ENCODE data around the gene TSGA10IP. TPM values are rescaled to one million over a fixed set of nuclear protein-coding genes. Genes with fewer than 3 reads are reported as not detected.

TSGA10IP gene
- polyA plus RNA-seq, 1 donor (not counting 4 experiments of a cell fraction or from before 2014, with no cell fraction given), result not detected

DNA sequence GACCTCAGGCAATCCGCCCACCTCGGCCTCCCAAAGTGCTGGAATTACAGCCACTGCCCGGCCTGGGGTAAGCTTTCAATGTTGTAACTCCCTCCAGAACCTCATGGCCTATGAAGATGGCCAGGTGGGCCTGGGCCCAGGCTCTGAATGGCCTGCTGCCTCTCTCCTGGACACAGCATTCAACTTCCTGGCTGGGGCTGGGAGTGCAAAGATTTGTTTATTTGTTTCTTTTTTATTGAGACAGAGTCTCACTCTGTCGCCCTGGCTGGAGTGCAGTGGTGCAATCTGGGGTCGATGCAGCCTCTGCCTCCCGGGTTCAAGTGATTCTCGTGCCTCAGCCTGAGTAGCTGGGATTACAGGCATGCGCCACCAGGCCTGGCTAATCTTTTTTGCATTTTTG, 513 bp upstream of the TSGA10IP start:
- Histone ChIP-seq H3K36me3 (ENCODE audit: control insufficient read depth in 2 of 2, extremely low read depth in 1 of 2, insufficient read depth in 2 of 2, low read length in 2 of 2) (no peaks in the 10 kb centered on the region), H3K79me2 (ENCODE audit: control insufficient read depth, insufficient read depth, low read length) (no peaks in the 10 kb centered on the region), H3K4me3 (ENCODE audit: control insufficient read depth in 2 of 3, extremely low read depth in 1 of 3, insufficient read depth in 2 of 3, low read depth in 1 of 3, low read length in 3 of 3) (no peak overlapping the region), H3K9me1 (ENCODE audit: control insufficient read depth, extremely low read depth, insufficient read depth, low read length) (no peaks in the 10 kb centered on the region), H3K27me3 (ENCODE audit: control insufficient read depth, extremely low read depth, insufficient read depth, low read length) (peaks cover 4% of the 10 kb centered on the region), H2AFZ (ENCODE audit: control insufficient read depth, low read length) (no peak overlapping the region), H3K9ac (ENCODE audit: control insufficient read depth, extremely low read depth, insufficient read depth, low read length) (no peak overlapping the region), H3K27ac (ENCODE audit: control insufficient read depth, insufficient read depth, low read length) (no peak overlapping the region), H4K20me1 (ENCODE audit: control insufficient read depth, extremely low read depth, insufficient read depth, low read length) (no peaks in the 10 kb centered on the region), H3K4me2 (ENCODE audit: control insufficient read depth, extremely low read depth, insufficient read depth, low read depth, low read length) (no peak overlapping the region), H3K4me1 (ENCODE audit: control insufficient read depth, extremely low read depth, insufficient read depth, low read length) (peaks cover 11% of the 10 kb centered on the region), H3K9me3 (ENCODE audit: control insufficient read depth, low read depth, low read length) (no peaks in the 10 kb centered on the region)
- dilution Hi-C loops (cut with MboI; ENCODE audit: extremely low pct_ligation_motif_present, low sequenced_read_pairs), result no loop called here
- no peak for DNase-seq (ENCODE audit: low read depth, low spot score)
- FAIRE-seq, result no peak
- no peak for TF ChIP-seq EZH2 (IDR thresholded peaks at IDR 0.05; ENCODE audit: low read length)
- TF ChIP-seq, protein P1, sequence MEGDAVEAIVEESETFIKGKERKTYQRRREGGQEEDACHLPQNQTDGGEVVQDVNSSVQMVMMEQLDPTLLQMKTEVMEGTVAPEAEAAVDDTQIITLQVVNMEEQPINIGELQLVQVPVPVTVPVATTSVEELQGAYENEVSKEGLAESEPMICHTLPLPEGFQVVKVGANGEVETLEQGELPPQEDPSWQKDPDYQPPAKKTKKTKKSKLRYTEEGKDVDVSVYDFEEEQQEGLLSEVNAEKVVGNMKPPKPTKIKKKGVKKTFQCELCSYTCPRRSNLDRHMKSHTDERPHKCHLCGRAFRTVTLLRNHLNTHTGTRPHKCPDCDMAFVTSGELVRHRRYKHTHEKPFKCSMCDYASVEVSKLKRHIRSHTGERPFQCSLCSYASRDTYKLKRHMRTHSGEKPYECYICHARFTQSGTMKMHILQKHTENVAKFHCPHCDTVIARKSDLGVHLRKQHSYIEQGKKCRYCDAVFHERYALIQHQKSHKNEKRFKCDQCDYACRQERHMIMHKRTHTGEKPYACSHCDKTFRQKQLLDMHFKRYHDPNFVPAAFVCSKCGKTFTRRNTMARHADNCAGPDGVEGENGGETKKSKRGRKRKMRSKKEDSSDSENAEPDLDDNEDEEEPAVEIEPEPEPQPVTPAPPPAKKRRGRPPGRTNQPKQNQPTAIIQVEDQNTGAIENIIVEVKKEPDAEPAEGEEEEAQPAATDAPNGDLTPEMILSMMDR (optimal IDR thresholded peaks at IDR 0.05 in 1 of 3, IDR thresholded peaks at IDR 0.05 in 1 of 3, conservative IDR thresholded peaks at IDR 0.05 in 1 of 3; ENCODE audit: extremely low read depth in 1 of 3, insufficient read depth in 2 of 3, low read length in 3 of 3), result no peak

DNA sequence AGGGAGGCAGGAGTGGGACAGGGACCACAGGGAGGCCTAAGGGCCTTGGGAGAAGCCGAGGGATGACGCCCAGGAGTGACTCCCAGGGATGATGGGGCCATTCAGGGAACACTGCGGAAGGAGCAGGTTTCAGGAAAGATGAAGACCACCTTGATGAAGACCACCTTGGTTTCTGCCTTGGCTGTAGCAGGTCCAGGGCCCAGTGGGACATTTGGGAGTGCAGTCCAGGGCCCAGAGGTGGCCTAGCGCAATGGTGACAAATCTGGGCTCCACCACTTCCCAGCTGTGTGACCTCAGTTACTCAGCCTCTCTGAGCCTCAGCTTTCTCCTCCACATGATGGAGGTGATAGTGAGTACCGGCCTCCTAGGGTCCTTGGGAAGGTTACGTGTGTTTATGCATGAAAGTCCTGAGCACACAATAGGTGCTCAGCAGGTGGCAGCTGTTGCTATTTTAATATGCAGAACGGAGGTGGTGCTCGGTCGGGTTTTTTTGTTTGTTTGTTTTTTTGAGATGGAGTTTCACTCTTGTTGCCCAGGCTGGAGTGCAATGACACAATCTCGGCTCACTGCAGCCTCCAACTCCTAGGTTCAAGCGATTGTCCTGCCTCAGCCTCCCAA, 770 bp downstream of the TSGA10IP start:
- H3K4me3 ChIP-seq (ENCODE audit: control insufficient read depth in 2 of 3, extremely low read depth in 1 of 3, insufficient read depth in 2 of 3, low read depth in 1 of 3, low read length in 3 of 3), result no peak overlapping the region
- no peak overlapping the region for H3K27ac ChIP-seq (ENCODE audit: control insufficient read depth, insufficient read depth, low read length)
- H3K27me3 ChIP-seq (ENCODE audit: control insufficient read depth, extremely low read depth, insufficient read depth, low read length), result peaks cover 4% of the 10 kb centered on the region
- no peak overlapping the region for H3K4me2 ChIP-seq (ENCODE audit: control insufficient read depth, extremely low read depth, insufficient read depth, low read depth, low read length)
- peaks cover 10% of the 10 kb centered on the region for H3K4me1 ChIP-seq (ENCODE audit: control insufficient read depth, extremely low read depth, insufficient read depth, low read length)
- H3K79me2 ChIP-seq (ENCODE audit: control insufficient read depth, insufficient read depth, low read length), result no peaks in the 10 kb centered on the region
- no peak overlapping the region for H2AFZ ChIP-seq (ENCODE audit: control insufficient read depth, low read length)
- H3K9me3 ChIP-seq (ENCODE audit: control insufficient read depth, low read depth, low read length), result no peaks in the 10 kb centered on the region
- no peak for TF ChIP-seq EZH2 (IDR thresholded peaks at IDR 0.05; ENCODE audit: low read length)
- TF ChIP-seq, protein P1 (optimal IDR thresholded peaks at IDR 0.05 in 1 of 3, IDR thresholded peaks at IDR 0.05 in 1 of 3, conservative IDR thresholded peaks at IDR 0.05 in 1 of 3; ENCODE audit: extremely low read depth in 1 of 3, insufficient read depth in 2 of 3, low read length in 3 of 3), result no peak
- no peaks in the 10 kb centered on the region for H3K36me3 ChIP-seq (ENCODE audit: control insufficient read depth in 2 of 2, extremely low read depth in 1 of 2, insufficient read depth in 2 of 2, low read length in 2 of 2)
- DNase-seq (ENCODE audit: low read depth, low spot score), result no peak
- dilution Hi-C loops (cut with MboI; ENCODE audit: extremely low pct_ligation_motif_present, low sequenced_read_pairs), result no loop called here
- FAIRE-seq, result no peak
- no peak overlapping the region for H3K9ac ChIP-seq (ENCODE audit: control insufficient read depth, extremely low read depth, insufficient read depth, low read length)
- no peaks in the 10 kb centered on the region for H4K20me1 ChIP-seq (ENCODE audit: control insufficient read depth, extremely low read depth, insufficient read depth, low read length)
- H3K9me1 ChIP-seq (ENCODE audit: control insufficient read depth, extremely low read depth, insufficient read depth, low read length), result no peaks in the 10 kb centered on the region

Data from keratinocyte (primary cell).